Measurements from ENCODE around the gene CD47.

Gene CD47

DNA sequence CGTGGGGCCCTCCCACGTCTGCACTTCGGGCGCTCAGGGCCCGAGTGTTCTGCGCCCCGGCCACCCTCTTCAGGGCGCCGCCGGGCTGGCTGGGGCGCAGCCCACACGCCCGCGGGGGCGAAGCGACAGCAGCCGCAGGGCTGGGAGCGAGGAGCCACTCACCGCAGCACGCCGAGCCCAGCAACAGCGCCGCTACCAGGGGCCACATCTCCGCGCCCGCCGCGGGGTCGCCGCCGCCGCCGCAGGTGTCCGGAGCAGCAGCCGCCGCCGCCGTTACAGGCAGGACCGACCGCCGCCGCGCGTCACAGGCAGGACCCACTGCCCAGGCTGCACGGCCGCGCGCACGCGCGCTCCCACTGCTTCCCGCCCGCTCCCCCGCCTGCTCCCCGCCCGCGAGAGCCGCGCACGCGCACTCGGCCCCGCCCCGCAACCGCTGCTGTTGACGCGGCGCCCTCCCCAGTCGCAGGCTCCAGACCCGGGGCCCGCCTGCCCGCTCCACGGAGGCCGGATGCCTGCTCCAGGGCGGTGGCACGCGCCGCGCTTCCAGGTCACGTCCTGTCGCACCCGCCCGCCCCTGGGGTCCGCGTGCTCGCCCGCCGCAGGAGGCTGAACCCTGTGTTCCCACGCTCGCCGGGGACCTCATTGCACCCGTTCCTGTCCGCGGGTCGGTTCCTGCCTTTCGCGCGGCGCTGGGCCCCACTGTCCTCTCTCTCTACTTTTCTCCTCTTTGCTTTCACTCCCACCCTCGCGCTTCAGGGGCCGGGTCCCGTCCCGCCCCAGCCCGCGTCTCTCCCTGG is at the start of gene CD47:
Gene CD47 (minus strand): TSS at position 331 of the 797 bp plus-strand sequence. CDS start 123 bp downstream, at position 208.
- peak; percentile 81 to 89 for DNase-seq

DNA sequence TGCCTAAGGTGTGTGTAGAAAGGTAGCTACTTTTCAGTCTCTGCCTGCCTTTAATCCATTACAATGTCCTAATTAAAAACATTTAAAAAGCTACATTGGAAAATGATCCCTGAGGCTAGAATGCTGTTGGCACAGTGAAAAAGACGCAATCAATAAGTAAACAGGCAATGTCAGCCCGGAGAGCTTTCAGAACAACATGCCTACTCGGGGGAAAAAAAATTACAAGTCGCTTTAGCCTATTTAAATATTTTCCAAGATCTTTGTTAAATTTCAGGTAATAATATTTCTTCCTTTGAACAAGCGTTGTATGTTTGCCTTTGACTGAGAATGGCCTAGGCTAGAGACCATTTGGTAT is 46.6 kb upstream of the CD47 start:
- DNase-seq, result no peak

DNA sequence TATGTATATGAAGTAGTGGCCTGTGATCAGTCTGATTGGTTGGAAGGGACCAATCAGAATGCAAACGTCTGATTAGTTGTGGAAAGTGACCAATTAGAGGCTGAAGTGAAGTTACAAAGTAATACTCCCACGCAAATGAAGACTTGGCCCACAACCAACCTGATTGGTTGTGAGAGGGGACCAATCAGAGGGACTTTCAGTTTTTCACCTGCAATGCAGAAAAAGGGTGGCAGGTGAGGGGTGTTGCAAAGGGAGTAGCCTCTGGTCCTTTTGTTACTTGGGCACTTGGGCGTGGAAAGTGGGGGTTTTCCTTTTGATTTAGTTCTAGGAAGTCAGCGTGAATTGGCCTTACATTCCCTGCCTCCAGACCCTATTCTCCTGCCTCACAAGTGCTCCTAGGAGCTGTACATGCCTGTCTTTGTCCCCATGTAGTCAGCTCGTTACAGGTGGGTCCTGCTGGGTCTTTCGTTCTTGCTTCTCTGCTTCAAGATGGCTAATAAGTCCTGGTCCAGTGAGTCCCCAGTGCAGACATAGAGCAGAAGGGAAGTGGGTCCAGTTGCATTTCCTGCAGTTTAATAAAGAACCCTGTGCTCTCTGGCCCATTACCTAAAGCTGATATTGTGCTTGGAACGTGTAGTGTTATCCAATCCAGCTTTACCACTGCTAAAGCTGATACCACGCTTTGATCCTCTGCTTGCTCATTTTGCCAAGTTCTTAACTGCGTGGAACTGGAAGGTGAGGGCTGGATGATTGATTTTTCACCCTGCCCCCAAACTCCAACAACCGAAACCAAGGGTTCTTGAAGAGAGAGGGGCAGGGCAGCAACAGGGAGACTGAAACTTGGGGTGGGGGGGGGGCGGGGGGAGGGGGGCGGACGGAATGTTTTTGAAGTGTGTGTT is 46.0 kb upstream of the CD47 start:
- DNase-seq, result no peak

DNA sequence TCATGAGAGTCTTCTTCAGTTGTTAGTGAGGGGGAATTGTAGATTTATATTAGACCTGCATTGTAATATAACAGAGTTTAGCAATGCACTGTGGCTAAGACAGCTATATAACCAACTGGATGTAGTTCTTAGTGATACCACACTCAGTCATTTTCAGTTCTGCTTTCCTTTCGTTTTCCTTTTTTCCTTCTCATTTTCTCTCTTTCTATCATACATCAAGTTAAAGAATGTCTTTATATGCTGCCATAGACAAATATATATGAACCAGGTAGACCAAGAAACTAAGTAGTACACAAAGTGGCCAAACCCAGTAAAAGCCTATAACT is 43.7 kb upstream of the CD47 start:
- DNase-seq, result no peak

DNA sequence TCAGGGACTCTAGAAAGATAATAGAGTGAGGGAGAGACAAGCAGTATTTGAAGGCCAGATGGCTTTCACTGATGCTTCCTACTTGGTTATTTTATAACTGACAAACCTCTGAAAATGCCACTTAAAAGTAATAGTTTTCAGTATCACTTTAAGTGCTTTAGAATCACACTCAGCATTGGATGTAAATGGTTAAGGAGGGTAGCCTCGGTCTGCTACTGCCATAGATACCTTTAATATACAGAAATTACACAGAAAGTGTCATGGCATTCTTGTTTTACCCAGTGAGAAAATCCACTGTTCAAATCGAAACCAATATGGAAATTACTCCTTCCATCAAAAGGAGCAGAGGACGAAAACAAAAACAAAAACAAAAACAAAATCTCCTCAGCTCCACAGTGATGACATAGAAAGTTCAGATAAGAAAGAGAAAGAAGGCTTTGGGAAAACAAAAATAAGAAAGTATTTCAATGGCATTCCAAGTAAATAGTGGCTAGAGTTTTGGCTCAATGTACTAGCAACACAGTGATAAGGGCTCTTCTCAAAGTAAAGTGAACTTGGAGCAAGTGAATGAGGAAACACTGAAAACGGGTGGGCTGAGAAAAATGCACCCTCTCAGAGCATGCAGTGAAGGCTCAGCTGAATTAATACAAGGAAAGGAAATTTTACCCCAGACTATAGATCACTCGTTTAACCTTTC is 43.2 kb upstream of the CD47 start:
- DNase-seq, result no peak

DNA sequence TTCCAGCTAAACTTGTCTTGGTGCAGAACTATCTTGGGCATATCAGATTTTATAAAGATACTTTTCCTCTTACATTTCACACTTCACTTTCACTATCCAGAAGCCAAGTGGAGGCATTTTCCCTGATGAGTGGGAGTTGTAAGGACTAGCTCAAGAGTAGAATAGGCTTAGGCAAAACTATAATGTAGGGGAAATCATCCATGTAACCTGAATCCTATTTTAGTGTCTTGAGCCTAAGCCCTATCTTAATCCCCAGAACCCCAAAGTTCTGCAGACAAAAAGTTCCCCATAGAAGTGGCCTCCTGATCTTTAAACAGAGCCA is 42.2 kb upstream of the CD47 start:
- no peak for DNase-seq

DNA sequence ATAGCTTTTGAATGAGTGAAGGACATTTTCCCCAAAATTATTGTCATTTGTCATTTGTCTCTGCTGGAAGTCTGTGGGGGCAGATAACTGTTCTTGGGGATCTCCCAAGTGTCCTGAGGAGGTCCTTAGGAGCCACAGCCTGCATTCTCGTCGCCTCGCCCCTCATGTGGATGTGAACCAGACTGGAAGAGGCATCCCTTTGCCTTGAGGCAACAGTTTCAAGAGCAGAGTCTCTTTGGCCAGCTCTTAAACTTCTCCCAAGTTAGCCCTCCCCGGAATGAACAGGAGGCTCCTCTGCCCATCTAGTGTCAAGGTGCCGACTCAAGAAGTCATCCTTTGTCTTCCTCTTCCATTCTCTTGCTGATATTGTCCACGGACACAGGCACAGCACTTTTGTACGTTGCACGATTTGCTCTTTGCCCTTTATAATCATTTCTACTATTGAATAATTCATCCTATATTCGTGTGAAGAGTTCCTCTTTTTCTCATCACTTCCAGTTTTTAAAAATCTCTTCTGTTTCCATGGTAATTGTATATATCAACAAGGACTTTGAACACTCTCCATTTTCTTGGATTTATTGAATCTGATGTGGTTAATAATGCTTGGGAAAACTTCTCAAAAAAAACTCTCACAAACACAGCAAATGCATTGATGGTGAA is 40.8 kb upstream of the CD47 start:
- DNase-seq, result no peak

DNA sequence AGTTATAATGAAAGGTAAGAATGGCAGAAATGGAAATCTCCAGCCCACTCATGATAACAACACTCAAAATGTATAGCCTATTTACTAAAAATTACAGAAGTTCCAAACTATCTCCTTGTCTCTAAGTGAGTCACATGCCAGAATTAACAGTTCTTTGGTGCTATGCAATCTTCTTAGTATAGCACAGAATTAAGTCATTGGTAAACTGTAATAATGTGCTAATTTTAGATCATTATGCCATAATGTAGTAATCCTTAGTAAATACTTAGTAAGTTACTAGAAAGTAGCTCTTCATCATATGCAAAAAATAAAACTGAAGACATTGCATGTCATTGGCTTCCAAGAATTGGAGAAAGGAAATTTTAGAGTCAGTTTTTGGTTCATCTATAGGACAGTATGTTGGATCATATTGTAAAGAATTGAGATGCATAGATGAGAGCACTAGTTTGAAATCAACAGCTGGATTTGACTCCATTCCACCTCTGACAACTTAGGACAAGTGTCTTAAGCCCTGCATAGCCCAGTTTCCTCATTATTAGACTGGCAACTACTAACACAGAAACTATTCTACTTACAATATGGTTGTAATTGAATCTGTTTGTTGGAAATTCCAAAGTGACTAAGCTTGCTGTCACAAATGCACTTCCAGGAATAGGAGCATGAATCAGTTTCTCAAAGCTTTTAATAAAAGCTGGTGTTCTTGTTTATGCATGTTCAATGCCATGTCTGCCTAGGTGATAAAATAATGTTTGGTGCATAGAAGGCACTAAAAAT is 40.1 kb upstream of the CD47 start:
- peak in 1 of 2 donors; percentile 52 for DNase-seq

DNA sequence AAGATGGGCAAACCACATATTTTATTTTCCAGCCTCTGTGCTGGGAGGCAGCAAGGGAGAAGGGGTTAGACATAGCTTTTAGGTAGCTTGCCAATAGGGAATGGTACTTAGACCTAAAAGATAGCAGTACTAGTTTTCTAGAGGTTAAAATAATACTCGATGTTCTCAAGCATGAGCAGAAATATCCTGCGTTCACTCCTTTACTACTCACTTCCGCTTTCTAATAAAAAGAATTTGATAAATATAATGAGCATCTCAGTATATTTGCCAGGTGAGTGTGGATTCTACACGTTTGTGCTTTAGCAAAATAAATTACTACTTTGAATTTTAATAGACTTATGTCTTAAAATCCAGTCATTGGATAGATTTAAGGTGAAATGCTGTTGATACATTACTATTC is 39.4 kb upstream of the CD47 start:
- DNase-seq, result no peak

DNA sequence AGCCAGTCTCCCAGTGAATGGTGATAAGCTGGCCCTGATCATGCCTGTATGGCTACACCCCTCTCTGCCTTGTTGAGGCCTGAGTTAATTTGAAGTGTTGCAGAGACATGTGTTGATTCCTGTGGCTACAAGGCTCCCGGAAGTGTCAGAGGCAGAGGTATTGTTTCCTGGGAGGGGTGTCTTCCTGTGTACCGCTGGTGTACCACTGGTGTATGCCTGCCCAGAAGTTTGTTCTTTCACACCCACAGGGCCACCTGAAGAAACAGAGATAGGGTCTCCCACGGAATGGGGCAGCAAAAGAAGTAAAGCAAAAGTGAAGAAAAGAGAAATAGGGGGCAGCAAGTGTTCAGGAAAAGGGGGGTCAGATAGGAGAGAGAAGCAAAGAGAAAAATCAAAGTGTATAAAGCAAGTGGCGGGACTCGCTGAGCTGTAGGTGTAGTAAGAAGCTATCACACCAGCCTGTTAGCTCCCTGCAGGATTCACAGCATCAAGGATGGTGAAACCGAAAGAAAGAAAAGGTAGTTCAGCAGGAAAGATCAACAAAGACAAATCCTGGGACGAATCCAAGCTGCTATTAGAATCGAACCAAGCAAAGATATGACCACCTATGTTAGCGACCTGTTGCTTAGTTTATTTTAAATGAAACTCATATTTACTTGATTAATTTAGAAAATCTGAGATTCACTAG is 36.6 kb upstream of the CD47 start:
- no peak for DNase-seq

DNA sequence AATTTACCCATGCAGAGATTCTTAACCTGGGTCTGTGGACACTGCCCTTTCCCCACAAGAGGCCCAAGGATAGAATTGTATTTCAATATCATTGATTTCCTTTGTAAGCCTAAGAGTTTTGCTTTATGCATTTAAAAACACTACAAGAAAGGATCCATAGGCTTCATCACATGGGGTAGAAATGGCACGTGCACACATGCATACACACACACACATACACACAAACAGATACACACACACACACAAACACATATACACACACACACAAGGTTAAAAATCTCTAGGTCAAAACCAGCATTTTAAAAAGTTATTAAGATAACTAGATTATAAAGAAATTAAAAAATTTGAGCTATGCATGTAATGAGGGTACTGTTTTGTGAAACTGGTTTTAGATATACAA is 35.5 kb upstream of the CD47 start:
- no peak for DNase-seq

DNA sequence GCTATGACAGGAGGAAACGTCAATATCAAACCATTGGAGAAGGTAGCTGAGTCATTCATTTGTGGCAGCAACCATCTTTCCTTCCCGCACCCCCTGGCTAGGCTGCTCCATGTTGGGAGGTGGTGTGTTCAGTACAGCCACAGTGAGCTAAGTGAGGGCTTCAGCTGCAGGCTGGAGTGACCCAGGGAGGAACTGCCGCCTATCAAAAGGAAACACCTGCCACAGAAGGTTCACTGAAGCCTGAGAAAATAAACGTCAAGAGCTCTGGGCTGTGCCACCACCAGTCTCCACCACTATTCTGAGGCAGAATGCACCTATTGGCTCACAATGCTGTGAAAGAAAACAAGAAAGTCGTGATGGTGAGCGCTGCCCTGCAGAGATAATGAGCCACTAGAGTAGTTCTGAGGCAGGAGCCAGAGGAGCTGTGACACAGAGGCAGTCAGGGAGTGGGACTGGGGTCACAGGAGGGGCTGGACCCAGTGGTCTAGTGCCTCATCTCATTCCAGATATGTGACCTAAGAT is 34.8 kb upstream of the CD47 start:
- peak in 1 of 2 donors; percentile 98 for DNase-seq

DNA sequence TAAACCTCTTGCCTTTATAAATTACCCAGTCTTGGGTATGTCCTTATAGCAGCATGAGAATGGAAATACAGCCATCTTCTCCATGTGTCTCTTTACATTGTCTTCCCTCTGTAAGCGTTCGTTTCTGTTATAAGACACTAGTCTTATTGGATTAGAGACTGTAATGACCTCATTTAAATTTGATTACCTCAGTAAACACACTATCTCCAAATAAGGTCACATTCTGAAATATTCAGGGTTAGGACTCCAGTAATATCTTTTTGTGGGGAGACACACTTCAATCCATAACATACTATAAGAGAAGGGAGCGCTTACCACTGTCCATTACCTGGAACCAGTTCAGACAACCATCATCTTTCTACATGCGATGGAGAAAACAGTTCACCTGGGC is 34.3 kb upstream of the CD47 start:
- DNase-seq, result no peak

DNA sequence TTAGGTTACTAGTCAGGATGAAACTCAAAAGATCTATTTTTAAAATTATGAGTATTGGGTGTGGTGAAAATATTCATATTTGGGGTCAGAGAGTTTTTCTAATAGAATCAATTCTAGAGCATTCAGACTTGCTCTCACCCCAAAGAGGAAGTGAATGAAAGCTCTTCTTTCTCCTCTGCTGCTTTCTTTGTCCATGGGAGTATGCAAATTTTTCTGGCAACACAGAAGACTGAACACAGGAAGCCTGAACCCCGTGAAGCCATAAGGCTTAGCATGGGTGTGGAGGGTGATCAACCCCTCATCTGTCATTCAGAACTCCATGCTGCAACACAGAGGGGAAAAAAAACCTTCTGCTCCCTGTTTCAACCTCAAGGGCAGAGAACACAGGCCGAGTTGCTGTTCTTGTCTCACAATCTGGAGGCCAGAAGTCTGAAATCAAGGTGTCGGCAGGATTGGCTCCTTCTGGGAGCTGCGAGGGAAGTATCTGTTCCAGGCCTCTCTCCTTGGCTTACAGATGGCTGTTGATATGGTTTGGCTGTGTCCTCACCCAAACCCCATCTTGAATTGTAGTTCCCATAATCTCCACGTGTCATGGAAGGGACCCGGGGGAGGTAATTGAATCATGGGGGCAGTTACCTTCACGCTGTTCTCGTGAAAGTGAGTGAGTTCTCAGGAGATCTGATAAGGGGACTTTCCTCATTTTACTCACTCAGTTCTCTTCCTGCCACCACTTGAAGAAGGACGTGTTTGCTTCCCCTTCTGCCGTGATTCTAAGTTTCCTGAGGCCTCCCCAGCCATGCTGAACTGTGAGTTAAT is 33.7 kb upstream of the CD47 start:
- peak; percentile 40 to 88 for DNase-seq

DNA sequence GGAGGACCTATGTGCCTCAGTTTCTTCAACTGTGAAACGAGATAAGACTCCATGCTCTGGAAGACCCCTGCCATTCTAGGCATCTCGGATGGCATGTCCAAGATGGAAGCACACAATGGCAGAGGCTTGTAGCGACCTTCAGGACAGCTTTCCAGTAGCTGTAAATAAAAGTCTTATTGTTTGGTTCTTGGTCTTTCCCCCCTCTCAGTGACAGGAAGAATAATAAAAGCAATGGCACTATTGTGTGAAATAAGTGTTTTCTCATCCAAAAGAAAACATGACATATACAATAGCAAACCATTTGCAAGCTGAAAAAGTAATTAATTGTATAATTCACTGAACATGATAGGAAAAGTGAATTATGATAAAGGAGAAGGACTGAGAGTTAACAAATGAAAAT is 32.5 kb upstream of the CD47 start:
- no peak for DNase-seq

DNA sequence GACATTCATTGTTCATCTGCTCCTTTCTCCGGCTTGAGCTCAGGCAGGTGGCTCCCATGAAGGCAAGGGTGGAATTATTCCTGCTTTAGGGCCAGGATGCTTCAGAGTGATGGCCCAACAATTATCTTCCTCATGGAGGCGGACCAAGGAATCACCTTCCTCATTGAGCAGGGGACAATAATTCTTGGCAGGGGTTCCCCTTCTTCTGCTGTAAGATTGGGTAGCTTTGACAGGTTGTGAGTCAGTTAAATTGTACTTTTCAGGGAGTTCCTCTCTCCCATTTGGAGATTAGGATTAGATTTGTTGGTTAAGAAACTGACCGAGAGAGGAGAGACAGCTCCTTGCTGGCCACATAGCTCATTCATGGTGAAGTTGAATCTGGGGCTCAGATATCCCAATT is 31.4 kb upstream of the CD47 start:
- no peak for DNase-seq

DNA sequence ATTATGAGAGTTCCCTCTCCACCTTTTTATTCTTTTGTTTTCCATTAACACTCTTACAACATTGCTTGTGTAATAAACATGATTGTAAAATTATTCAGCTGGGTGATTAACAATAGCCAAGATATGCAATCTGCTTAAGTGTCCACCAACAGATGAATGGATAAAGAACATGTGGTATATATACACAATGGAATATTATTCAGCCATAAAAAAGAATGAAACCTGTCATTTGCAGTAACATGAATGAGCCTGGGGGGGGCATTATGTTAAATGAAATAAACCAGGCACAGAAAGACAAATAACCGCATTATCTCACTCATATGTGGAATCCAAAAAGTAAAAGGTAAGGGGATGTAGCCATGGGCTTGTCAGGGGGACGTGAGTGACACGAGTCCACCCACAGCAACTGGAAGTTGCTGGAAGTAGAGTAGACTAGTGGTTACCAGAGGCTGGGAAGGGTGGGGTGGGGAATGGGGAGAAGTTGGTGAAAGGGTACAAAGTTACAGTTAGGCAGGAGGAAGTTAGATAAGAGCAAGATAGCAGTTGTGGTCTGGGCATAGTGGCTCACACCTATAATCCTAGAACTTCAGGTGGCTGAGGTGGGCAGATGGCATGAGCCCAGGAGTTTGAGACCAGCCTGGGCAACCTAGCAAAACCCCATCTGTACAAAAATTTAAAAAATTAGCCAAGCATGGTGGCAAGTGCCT is 28.7 kb upstream of the CD47 start:
- no peak for DNase-seq

DNA sequence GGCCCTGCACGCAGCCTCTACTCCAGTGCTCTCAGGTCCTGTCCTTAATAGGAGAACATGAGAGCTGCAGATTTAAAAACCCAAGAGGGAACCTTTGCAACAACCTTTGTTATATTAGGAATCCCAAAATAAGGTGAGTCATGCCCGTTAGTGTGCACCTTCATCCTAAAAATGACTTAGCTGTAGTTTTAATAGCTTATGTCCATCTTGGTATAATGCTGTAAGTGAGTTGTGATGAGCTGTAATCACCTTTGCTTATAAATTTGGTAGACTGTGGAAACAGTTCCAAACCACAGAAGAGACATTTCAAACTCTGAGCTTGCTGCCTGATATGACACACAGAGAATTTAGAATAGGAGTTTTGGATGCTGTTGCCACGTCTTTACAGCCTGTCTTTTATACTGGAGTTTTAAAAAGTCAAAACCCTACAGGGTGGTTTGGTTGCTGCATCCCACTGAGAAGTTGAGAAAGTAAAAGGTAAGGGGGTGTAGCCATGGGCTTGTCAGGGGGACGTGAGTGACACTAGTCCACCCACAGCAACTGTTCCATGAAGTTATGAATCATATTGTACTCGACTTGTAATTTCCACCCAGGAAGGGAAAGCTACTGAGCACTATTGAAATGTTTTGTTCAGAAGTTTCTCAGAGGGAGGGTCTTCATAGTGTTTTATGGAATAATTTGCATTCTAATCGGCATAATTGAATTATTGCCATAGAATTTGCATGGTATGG is 27.4 kb upstream of the CD47 start:
- DNase-seq, result no peak

DNA sequence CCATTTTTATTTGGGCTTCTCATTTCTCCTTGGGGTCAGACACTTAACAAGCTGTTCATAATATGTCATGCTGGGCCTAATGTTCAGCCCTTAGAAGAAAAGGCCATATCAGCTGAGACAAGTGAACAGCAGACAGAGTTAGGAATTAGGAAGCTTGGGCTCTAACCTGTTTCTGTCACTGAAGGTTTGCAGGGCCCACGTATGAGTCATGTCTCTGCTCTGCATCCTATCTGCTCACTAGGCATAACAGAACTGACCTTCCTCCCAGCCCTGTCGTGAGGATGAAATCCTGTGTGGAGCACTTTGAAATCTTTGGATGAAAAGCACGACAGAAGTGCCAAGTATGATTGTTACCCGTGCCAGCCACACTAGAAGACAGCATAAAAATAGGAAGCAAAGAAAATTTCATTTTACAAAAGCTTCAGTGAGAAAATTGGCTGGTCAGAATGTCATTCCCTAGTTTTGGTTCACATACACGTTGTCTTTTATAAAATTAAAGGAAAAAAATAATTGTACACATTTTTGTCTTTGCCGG is 26.5 kb upstream of the CD47 start:
- DNase-seq, result peak in 1 of 2 donors; percentile 48
